Activated CD4-positive, alpha-beta T cell treated with anti-CD3 and anti-CD28 coated beads for 24 hours (primary cell): Measurements from ENCODE around the gene SDC4.

ENCODE experiments used
- DNase-seq, 2 donors: peaks; one replicate each; pipeline ENCODE4 v3.0.0-alpha.2; 2020; ENCODE audit warnings: low read depth in 2 of 2

Gene SDC4

GRCh38 chr20:45347936-45348778, at the start of gene SDC4:
SDC4 (minus strand) TSS chr20:45348424; CDS start chr20:45348384, 40 bp downstream.
- DNase-seq: peak; percentile 41 to 55

GRCh38 chr20:45395114-45395415, 46.8 kb upstream of the SDC4 start:
- no peak for DNase-seq

DNA sequence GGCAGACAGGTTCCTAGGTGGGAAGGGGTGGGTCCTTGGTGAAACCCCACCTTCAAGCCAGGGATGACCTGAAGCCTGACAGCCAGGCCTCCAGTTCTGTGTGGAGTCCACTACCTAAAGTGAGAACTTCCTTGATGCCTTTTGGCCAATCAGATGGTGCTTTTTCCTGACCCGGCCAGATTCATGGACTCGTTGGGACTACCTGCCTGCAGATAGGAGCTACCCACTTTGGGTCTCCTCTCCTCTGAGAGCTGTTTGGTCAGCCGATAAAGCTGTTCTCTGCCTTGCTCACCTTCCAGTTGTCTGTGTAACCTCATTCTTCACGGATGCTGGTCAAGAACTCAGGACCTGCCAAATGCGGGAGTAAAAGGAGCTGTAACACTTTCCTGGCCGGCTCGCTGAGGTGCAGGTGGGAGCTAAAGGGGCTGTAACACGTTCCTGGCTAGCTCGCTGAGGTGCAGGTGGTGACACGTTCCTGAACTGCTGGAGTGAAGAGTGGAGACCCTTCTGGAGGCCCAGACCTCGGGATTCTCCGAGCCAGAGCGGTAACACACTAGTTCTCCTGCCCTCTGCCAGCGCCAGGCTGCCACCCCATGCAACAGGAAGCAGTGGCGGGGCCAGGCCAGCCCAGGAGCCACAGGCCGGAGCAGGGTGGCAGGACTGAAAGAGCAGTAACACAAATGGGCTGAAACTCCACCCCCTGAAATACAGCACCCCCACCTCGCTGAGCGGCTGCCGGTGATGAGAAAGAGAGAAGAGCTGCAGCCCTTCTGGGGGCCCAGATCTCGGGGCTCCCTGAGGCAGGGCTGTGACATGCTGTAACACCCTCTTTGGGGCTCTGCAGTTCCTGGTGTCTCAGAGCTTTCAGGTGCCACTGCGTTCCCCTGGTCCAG, 46.2 kb upstream of the SDC4 start:
- DNase-seq: no peak

DNA sequence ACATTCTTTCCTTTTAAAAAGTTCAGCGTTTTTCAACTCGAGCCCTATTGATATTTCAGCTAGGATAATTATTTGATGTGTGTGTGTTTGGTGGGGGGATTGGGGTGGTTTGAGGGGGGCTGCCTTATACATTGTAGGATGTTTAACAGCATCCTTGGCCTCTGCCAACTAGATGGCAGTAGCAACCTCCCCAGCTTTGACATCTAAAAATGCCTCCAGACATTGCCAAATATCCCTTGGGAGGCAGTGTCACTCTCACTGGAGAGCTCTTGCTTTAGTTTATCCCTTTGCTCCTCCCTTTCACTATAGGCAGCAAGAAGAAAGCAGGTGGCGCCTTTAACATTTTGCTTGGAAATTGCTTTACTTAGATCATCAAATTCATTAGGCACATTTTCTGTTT, 44.5 kb upstream of the SDC4 start:
- DNase-seq: no peak

- DNase-seq: no peak
Observed at GRCh38 chr20:45391559-45391958, 43.3 kb upstream of the SDC4 start.

DNA sequence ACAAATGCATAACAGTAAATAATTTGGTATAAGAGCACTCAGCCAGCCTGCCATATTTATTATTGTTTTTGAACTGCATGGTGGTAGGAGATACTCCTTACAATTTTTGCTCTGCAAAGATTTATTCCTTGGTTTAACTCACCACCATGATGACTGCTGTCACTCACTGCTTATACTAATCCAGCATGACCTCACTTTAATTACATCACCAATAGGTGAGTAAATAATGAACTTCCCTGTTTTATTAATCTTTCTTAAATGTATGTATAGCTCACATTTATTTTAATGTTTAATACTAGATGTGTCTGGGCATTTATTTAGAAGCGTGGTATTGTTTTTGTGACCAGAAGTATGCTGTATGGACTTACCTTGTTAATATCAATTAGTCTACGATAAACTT, 42.7 kb upstream of the SDC4 start:
- DNase-seq: no peak

GRCh38 chr20:45387274-45387673, 39.0 kb upstream of the SDC4 start:
- no peak for DNase-seq

DNA sequence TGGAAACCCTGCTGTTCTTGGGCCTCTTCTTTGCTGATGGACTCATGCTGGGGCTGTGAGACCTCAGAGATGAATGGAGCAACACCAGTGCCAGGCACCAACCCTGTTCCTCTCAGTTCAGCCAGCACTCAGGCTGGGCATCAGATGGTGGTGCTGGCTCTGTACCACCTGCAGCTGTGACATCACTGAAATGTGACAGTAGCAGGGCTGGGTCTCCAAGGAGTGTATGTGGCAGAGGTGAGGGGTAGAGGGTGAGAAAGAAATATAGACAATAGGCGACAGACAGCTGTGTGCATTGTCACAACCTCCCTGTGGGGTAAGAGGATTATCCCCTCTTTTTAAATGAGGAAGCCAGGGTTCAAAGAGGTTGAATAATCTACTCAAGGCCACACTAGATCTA, 30.0 kb upstream of the SDC4 start, which contains the start of gene TP53TG5:
TP53TG5 (minus strand) TSS at position 135 of the 400 bp plus-strand sequence; CDS start at position 46, 89 bp downstream.
- DNase-seq: no peak

GRCh38 chr20:45377269-45377668, 29.0 kb upstream of the SDC4 start:
- no peak for DNase-seq

DNA sequence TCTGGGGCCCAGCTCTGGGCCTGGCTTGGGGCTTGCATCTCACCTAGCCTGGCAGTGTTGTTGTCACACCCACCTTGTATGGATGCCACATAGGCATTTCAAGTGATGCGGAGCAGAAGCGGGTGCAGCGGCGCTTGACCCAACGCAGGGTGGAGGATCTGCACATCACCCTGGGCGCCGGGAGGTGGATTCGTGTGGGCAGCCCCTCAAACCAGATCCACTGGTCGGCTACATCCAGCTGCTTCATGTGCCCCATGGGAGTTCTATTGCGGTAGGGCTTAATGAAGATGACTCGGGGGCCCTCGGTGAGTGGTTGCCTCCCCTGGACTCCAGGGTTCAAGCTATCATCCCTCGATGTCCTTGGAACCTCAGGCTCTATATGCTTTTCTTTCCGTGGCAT, 26.7 kb upstream of the SDC4 start:
- no peak for DNase-seq

- DNase-seq: no peak
Observed at GRCh38 chr20:45374101-45374467, 25.9 kb upstream of the SDC4 start.

DNA sequence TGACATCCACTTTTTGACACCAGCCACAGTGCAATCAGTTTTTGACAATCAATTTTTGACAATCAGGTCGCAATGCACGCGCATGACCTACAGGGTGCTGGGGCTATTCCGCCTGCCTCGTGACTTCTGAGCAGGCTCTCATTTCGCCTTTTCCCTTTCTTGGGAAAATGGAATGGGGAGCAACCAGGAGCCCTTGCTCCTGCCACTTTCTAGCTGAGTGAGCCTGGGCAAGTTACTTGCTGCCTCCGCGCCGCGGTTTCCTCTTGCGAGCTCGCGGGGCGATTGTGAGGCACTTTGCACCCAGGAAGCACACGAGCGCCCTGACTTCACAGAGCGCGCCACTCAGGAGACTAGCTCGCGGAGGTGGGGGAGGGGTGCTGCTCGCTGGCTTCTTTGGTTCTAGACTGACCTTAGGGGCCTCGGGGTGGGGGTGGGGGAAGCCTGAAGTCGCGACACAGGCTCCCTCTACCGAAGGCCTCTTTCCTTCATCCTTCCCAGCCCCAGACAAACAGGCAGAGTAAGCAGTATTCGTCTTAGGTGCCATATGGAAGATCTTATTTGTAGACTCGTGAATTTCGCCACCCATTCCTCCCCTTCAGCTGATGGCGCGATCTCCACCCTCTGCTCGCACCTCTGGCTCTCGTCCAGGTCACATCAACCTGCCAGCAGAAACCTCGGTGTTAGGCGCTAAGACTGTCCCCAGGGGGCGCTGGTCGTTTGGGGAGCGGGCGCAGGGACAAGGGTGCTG, 25.3 kb upstream of the SDC4 start:
- peak; percentile 90 to 92 for DNase-seq

GRCh38 chr20:45372646-45373352, 24.6 kb upstream of the SDC4 start:
- no peak for DNase-seq

DNA sequence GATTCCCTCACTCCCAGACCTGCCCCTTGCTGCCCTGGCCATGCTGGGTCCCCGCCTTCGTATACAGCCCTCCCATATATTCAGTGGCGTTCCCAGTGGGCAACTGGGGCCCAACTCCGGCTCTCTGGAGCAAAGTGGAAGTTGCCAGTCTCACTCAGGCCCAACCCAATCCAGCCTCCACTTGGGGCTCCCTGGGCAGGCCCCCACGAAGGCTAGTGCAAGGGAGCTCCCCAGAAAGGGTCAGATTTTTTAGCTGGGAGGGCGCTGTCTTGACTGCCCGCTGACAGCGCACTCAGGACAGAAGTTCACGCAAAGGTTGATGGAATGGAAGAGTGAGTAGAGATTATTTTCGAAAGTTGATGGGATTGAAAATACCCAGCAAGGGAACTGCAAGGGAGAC, 24.0 kb upstream of the SDC4 start:
- DNase-seq: no peak

GRCh38 chr20:45370571-45371160, 22.4 kb upstream of the SDC4 start:
- DNase-seq: no peak

DNA sequence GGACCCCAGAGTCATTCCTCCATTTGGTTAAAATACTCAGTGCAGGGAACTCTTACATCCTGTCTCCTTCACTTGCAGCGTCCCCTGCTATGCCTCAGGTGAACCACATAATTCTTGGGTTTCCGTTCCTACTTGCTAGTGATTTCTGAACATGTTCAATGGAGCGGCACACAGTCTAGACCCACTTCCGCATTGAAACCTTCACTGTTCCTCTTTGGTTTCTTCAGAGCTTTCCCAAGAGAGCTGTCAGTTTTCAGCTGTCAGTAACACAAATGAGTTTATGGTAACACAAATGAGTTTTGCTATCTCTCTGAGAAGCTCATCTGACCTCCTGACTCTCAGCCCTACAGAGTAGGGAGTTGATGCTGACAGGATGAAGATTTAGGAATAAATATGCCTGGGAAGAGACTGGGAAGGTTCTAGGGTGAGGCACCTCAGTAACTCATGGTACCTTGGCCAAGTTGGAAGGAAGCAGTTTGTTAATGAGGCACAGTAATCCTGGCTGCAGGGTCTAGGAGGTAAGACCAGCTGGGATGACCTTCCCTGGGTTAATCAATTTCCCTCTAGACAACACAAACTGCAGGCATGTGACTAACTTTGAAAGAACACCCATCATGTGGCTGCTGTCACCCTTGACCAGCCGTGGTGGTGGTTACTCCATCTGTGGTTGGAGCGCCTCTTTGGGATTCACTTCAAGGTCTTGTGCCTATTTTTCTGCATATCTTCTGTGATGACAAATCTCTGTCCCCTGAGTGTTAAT, 20.2 kb upstream of the SDC4 start:
- no peak for DNase-seq

GRCh38 chr20:45367126-45367525, 18.9 kb upstream of the SDC4 start:
- no peak for DNase-seq

DNA sequence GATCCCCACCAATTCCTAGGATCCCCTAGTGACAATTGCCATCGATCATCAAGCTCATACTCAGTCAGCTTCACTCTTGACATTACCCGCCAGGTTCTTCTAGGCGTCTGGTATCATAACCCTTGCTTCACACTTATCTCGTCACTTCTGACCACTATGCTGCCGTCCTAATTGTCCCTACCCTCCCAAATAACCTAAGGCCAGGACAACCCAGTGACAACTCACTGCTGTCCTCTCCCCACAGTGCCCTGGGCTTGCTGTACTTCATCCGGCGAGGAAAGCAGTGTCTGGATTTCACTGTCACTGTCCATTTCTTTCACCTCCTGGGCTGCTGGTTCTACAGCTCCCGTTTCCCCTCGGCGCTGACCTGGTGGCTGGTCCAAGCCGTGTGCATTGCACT, 18.4 kb upstream of the SDC4 start:
- DNase-seq: no peak

DNA sequence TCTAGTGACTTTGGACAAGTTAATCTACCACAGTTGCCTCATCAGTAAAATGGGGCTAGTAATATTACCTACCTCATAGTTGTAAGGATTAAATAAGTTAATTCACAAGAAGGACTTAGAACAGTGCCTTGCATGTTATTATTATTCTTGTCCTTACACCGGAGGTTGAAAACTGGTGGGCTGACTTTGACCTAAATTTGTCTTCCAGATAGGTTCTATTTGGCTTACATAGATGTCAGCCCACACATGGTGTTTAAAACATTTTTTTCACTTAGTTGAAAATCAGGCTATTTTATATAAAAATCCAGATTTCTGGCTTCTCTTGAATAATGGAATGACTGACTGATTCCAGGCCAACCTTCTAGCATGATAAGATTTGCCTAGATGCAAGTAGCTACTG, 18.0 kb upstream of the SDC4 start:
- no peak for DNase-seq

- DNase-seq: no peak
Observed at GRCh38 chr20:45365444-45365970, 17.3 kb upstream of the SDC4 start.
